ENCODE results near the gene SLC26A3. TPM values are rescaled to one million over a fixed set of nuclear protein-coding genes. Genes with fewer than 3 reads are reported as not detected.

The SLC26A3 gene
- total RNA-seq, 2 experiments from 2014 or later = not detected

GRCh38 chr7:107810626-107811025, 7.6 kb upstream of the SLC26A3 start:
- Mint-ChIP-seq H3K4me3 (no peak overlapping the region), H3K36me3 (ENCODE audit: low read depth) (no peaks in the 10 kb centered on the region), H3K4me1 (peaks cover 7% of the 10 kb centered on the region), H3K27me3 (no peaks in the 10 kb centered on the region), H3K27ac (no peak overlapping the region), H3K9me3 (peaks cover 4% of the 10 kb centered on the region)
- DNase-seq = no peak
- POLR2A ChIA-PET = no interaction called here
- CTCF ChIA-PET = no interaction called here

- POLR2A ChIA-PET = no interaction called here
- Mint-ChIP-seq H3K4me3 (no peak overlapping the region), H3K27me3 (no peaks in the 10 kb centered on the region), H3K4me1 (no peaks in the 10 kb centered on the region), H3K36me3 (ENCODE audit: low read depth) (no peaks in the 10 kb centered on the region), H3K9me3 (no peaks in the 10 kb centered on the region), H3K27ac (no peak overlapping the region)
- CTCF ChIA-PET = interaction anchor here (1.1 kb wide), 1 partner anchor 9 kb away, joined by 3 read pairs; no protein-coding TSS in a partner anchor
- DNase-seq = no peak
These were observed 6.2 kb upstream of the SLC26A3 start for GRCh38 chr7:107809179-107809578.

GRCh38 chr7:107799647-107800264, 3.3 kb downstream of the SLC26A3 start:
- ChIA-PET CTCF (interaction anchor here (1.0 kb wide), 1 partner anchor 56 kb away, joined by 3 read pairs; the partner anchor contains the start of gene CBLL1), POLR2A (no interaction called here)
- DNase-seq = no peak
- no peaks in the 10 kb centered on the region for H3K9me3 Mint-ChIP-seq
- no peaks in the 10 kb centered on the region for H3K4me1 Mint-ChIP-seq
- H3K27ac Mint-ChIP-seq = no peak overlapping the region
- no peak overlapping the region for H3K4me3 Mint-ChIP-seq
- H3K27me3 Mint-ChIP-seq = peaks cover 13% of the 10 kb centered on the region
- no peaks in the 10 kb centered on the region for H3K36me3 Mint-ChIP-seq (ENCODE audit: low read depth)

GRCh38 chr7:107792364-107792763, 10.7 kb downstream of the SLC26A3 start:
- peaks cover 19% of the 10 kb centered on the region for H3K27me3 Mint-ChIP-seq
- H3K27ac Mint-ChIP-seq = no peak overlapping the region
- no peaks in the 10 kb centered on the region for H3K36me3 Mint-ChIP-seq (ENCODE audit: low read depth)
- H3K9me3 Mint-ChIP-seq = no peaks in the 10 kb centered on the region
- DNase-seq = no peak
- POLR2A ChIA-PET = no interaction called here
- no peak overlapping the region for H3K4me3 Mint-ChIP-seq
- CTCF ChIA-PET = no interaction called here
- peaks cover 5% of the 10 kb centered on the region for H3K4me1 Mint-ChIP-seq

GRCh38 chr7:107789647-107790046, 13.4 kb downstream of the SLC26A3 start:
- peaks cover 20% of the 10 kb centered on the region for H3K4me1 Mint-ChIP-seq
- DNase-seq = no peak
- ChIA-PET CTCF (no interaction called here), POLR2A (no interaction called here)
- no peak overlapping the region for H3K27ac Mint-ChIP-seq
- no peak overlapping the region for H3K4me3 Mint-ChIP-seq
- H3K9me3 Mint-ChIP-seq = no peaks in the 10 kb centered on the region
- H3K36me3 Mint-ChIP-seq (ENCODE audit: low read depth) = no peaks in the 10 kb centered on the region
- peaks cover 14% of the 10 kb centered on the region for H3K27me3 Mint-ChIP-seq

GRCh38 chr7:107788662-107789061, 14.4 kb downstream of the SLC26A3 start:
- CTCF ChIA-PET = no interaction called here

GRCh38 chr7:107788216-107788615, 14.8 kb downstream of the SLC26A3 start:
- Mint-ChIP-seq H3K27ac (no peak overlapping the region), H3K27me3 (peaks cover 5% of the 10 kb centered on the region), H3K9me3 (no peaks in the 10 kb centered on the region), H3K4me3 (no peak overlapping the region), H3K36me3 (ENCODE audit: low read depth) (no peaks in the 10 kb centered on the region), H3K4me1 (peaks cover 20% of the 10 kb centered on the region)
- ChIA-PET CTCF (no interaction called here), POLR2A (no interaction called here)
- no peak for DNase-seq

More at GRCh38 chr7:107788662-107789061, 14.4 kb downstream of the SLC26A3 start:
- POLR2A ChIA-PET = no interaction called here
- H3K4me1 Mint-ChIP-seq = peaks cover 20% of the 10 kb centered on the region
- DNase-seq = no peak
- no peaks in the 10 kb centered on the region for H3K9me3 Mint-ChIP-seq
- no peaks in the 10 kb centered on the region for H3K36me3 Mint-ChIP-seq (ENCODE audit: low read depth)
- H3K27me3 Mint-ChIP-seq = peaks cover 7% of the 10 kb centered on the region
- no peak overlapping the region for H3K27ac Mint-ChIP-seq
- H3K4me3 Mint-ChIP-seq = no peak overlapping the region

GRCh38 chr7:107785926-107786325, 17.1 kb downstream of the SLC26A3 start:
- Mint-ChIP-seq H3K9me3 (no peaks in the 10 kb centered on the region), H3K27me3 (no peaks in the 10 kb centered on the region), H3K4me3 (no peak overlapping the region)

GRCh38 chr7:107785170-107785569, 17.9 kb downstream of the SLC26A3 start:
- Mint-ChIP-seq H3K36me3 (ENCODE audit: low read depth) (no peaks in the 10 kb centered on the region), H3K27ac (no peak overlapping the region), H3K9me3 (no peaks in the 10 kb centered on the region), H3K27me3 (no peaks in the 10 kb centered on the region), H3K4me1 (peaks cover 20% of the 10 kb centered on the region), H3K4me3 (no peak overlapping the region)
- DNase-seq = no peak
- ChIA-PET POLR2A (no interaction called here), CTCF (no interaction called here)

More at GRCh38 chr7:107785926-107786325, 17.1 kb downstream of the SLC26A3 start:
- no peaks in the 10 kb centered on the region for H3K36me3 Mint-ChIP-seq (ENCODE audit: low read depth)
- no peak for DNase-seq
- H3K4me1 Mint-ChIP-seq = peaks cover 20% of the 10 kb centered on the region
- ChIA-PET POLR2A (no interaction called here), CTCF (no interaction called here)
- no peak overlapping the region for H3K27ac Mint-ChIP-seq

- Mint-ChIP-seq H3K36me3 (ENCODE audit: low read depth) (no peaks in the 10 kb centered on the region), H3K4me3 (no peak overlapping the region), H3K27me3 (no peaks in the 10 kb centered on the region), H3K4me1 (peaks cover 20% of the 10 kb centered on the region), H3K9me3 (no peaks in the 10 kb centered on the region), H3K27ac (no peak overlapping the region)
- ChIA-PET POLR2A (no interaction called here), CTCF (interaction anchor here (1.2 kb wide), 1 partner anchor 169 kb away, joined by 3 read pairs; no protein-coding TSS in a partner anchor)
- DNase-seq = no peak
These were observed 19.4 kb downstream of the SLC26A3 start for GRCh38 chr7:107783648-107784047.

- CTCF ChIA-PET = no interaction called here
- Mint-ChIP-seq H3K36me3 (ENCODE audit: low read depth) (no peaks in the 10 kb centered on the region), H3K27ac (no peak overlapping the region), H3K27me3 (no peaks in the 10 kb centered on the region), H3K4me1 (peaks cover 15% of the 10 kb centered on the region), H3K9me3 (no peaks in the 10 kb centered on the region), H3K4me3 (no peak overlapping the region)
- POLR2A ChIA-PET = interaction anchor here (0.6 kb wide), 1 partner anchor 52 kb away, joined by 4 read pairs; no protein-coding TSS in a partner anchor
- no peak for DNase-seq
These were observed 20.6 kb downstream of the SLC26A3 start for GRCh38 chr7:107782374-107782773.

- H3K4me3 Mint-ChIP-seq = no peak overlapping the region
- H3K36me3 Mint-ChIP-seq (ENCODE audit: low read depth) = no peaks in the 10 kb centered on the region
- H3K27ac Mint-ChIP-seq = no peak overlapping the region
- CTCF ChIA-PET = no interaction called here
- no peak for DNase-seq
- no peaks in the 10 kb centered on the region for H3K9me3 Mint-ChIP-seq
- H3K4me1 Mint-ChIP-seq = peaks cover under 1% of the 10 kb centered on the region
- H3K27me3 Mint-ChIP-seq = no peaks in the 10 kb centered on the region
- POLR2A ChIA-PET = no interaction called here
These were observed 23.4 kb downstream of the SLC26A3 start for GRCh38 chr7:107779647-107780099.

- Mint-ChIP-seq H3K9me3 (no peaks in the 10 kb centered on the region), H3K4me1 (no peaks in the 10 kb centered on the region), H3K27ac (no peak overlapping the region), H3K27me3 (no peaks in the 10 kb centered on the region), H3K4me3 (no peak overlapping the region), H3K36me3 (ENCODE audit: low read depth) (no peaks in the 10 kb centered on the region)
- CTCF ChIA-PET = no interaction called here
- DNase-seq = no peak
- POLR2A ChIA-PET = no interaction called here
These were observed 24.7 kb downstream of the SLC26A3 start for GRCh38 chr7:107778283-107778682.

- Mint-ChIP-seq H3K9me3 (no peaks in the 10 kb centered on the region), H3K36me3 (ENCODE audit: low read depth) (no peaks in the 10 kb centered on the region), H3K27me3 (no peaks in the 10 kb centered on the region), H3K4me3 (no peak overlapping the region), H3K27ac (no peak overlapping the region), H3K4me1 (no peaks in the 10 kb centered on the region)
- ChIA-PET CTCF (interaction anchor here (0.6 kb wide), 1 partner anchor 134 kb away, joined by 3 read pairs; no protein-coding TSS in a partner anchor), POLR2A (no interaction called here)
- no peak for DNase-seq
These were observed 25.3 kb downstream of the SLC26A3 start for GRCh38 chr7:107777702-107778101.
